ENCODE measurements around the gene CLGN. TPM values are rescaled to one million over a fixed set of nuclear protein-coding genes. Genes with fewer than 3 reads are reported as not detected.

CLGN gene
- total and polyA plus RNA-seq, 2 of the 4 experiments (the other 2 are of a cell fraction): 0.36 to 0.75 TPM

DNA sequence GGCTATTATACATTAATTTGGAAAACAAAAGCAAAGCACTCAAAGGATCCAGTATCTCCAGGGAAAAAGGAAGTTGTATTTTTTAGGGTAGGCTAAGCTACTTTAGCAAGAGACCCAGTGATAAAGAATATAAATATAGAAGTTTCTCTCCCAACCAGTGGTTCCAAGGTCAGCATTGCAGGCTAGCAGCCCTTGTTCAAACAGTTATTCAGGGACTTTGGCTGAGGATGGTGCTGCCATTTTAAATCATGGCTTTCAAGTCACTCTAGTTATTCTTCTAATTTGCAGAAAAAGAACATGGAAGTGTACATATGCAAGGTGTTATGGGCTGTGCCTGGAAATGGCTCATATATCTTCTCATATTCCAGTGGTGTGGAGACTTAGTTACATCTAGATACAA, 44.7 kb downstream of the CLGN start:
- Histone ChIP-seq H2BK15ac (ENCODE audit: low read depth, low read length) (no peak overlapping the region), H3K4me3 (ENCODE audit: insufficient read depth, low read depth, low read length) (no peak overlapping the region), H3K18ac (ENCODE audit: low read depth, low read length) (no peak overlapping the region), H4K5ac (ENCODE audit: low read depth, low read length) (no peak overlapping the region), H3K23ac (ENCODE audit: low read depth, low read length) (no peak overlapping the region), H4K8ac (ENCODE audit: low read depth in 2 of 2, low read length in 2 of 2) (no peak overlapping the region), H2BK5ac (ENCODE audit: low read depth, low read length, poor library complexity, severe bottlenecking) (no peak overlapping the region), H4K20me1 (ENCODE audit: insufficient read depth, low read length) (no peaks in the 10 kb centered on the region), H3K4ac (ENCODE audit: low read depth, low read length) (no peak overlapping the region), H2AFZ (replicated peaks; ENCODE audit: low read length, poor library complexity) (no peak overlapping the region), H3K9me3 (ENCODE audit: control insufficient read depth, insufficient read depth, low read length) (no peaks in the 10 kb centered on the region), H3K56ac (ENCODE audit: extremely low read depth, insufficient read depth, low read length) (no peak overlapping the region), H2BK120ac (ENCODE audit: low read depth, low read length) (no peak overlapping the region), H3K4me1 (ENCODE audit: control insufficient read depth, insufficient read depth, low read length) (no peaks in the 10 kb centered on the region), H3K27me3 (ENCODE audit: control insufficient read depth, insufficient read depth, low read length) (no peaks in the 10 kb centered on the region), H4K91ac (ENCODE audit: insufficient read depth, low read depth, low read length) (no peak overlapping the region), H2BK20ac (ENCODE audit: low read depth, low read length) (no peak overlapping the region), H3K14ac (replicated peaks; ENCODE audit: low read depth, low read length) (no peak overlapping the region), H2AK5ac (ENCODE audit: low read depth, low read length) (no peak overlapping the region), H3K79me1 (ENCODE audit: low read depth in 1 of 2, low read length in 2 of 2) (0 out of 4 replicates have a peak, but pooled peaks cover 0 to 7% of the 10 kb centered on the region in 2 experiments), H3K36me3 (ENCODE audit: control insufficient read depth, insufficient read depth, low read length) (0 out of 2 replicates have a peak, but pooled peaks cover 3% of the 10 kb centered on the region), H2AK9ac (replicated peaks; ENCODE audit: low read depth, low read length, poor library complexity) (no peak overlapping the region), H3K4me2 (ENCODE audit: low read depth, low read length) (no peak overlapping the region), H3K27ac (ENCODE audit: insufficient read depth, low read length) (no peak overlapping the region), H3K9me1 (ENCODE audit: insufficient read depth, low read length) (no peaks in the 10 kb centered on the region), H3K9ac (ENCODE audit: low read depth, low read length) (no peak overlapping the region)
- ChIA-PET CTCF (interaction anchor here (0.6 to 1.0 kb wide), 2 partner anchors 23 to 124 kb away, joined by 3 read pairs; no protein-coding TSS in a partner anchor), POLR2A (ENCODE audit: unreplicated experiment) (no interaction called here)
- no TSS peak for BruUV-seq (replicated peaks)
- DNase-seq (no peak), ATAC-seq (ENCODE audit: low read depth) (no peak)
- intact Hi-C loops (cut with micrococcal nuclease) (no loop called here), in situ Hi-C loops (cut with MboI; ENCODE audit: low sequenced_read_pairs) (no loop called here), dilution Hi-C loops (cut with HindIII; ENCODE audit: low sequenced_read_pairs, unreplicated experiment) (no loop called here)
- TF ChIP-seq MAFK (IDR thresholded peaks at IDR 0.05; ENCODE audit: low read depth, low read length) (no peak), NFE2L2 (IDR thresholded peaks at IDR 0.05; ENCODE audit: low read depth, low read length) (no peak), CEBPB (IDR thresholded peaks at IDR 0.05; ENCODE audit: low read depth, low read length) (no peak), RFX5 (IDR thresholded peaks at IDR 0.05; ENCODE audit: low read depth, low read length) (no peak)

All from IMR-90 (cell line).